OCI-LY3 (cell line): Measurements from ENCODE around the gene CD247.

Experiments used
- EZH2phosphoT487 ChIP-seq: fragments of 200-600 bp; shearing (Covaris generic); IDR thresholded peaks from 2 replicates; pipeline ENCODE4 v1.6.1; 2018; ENCODE audit warnings: antibody characterized with exemption, mixed run types, low read depth
- TF ChIP-seq, protein P1 (sequence below): fragments of 200-600, 300-600 bp; sonication (generic); IDR thresholded peaks from 2 replicates; pipeline ENCODE4 v1.5.1; 2014; ENCODE audit warnings: antibody characterized with exemption, low read length, low read depth

DNA sequence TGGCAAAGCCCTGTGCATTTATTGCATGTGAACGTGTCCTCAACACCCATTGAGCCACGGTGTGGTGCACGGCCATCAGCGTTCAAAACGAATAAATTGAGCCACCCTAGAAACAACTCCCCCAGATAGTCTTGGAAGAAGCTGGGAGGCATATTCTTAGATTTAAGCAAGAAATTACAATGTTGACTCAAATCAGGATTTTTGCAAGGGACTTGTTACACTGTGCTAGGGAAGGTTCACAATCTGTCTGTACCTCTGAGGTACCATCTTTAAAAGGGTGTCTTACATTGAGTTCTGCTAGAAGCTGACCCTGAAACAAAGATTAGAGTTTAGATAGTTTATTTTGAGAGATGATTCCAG lies 16.2 kb downstream of the CD247 start:
- TF ChIP-seq, protein P1, sequence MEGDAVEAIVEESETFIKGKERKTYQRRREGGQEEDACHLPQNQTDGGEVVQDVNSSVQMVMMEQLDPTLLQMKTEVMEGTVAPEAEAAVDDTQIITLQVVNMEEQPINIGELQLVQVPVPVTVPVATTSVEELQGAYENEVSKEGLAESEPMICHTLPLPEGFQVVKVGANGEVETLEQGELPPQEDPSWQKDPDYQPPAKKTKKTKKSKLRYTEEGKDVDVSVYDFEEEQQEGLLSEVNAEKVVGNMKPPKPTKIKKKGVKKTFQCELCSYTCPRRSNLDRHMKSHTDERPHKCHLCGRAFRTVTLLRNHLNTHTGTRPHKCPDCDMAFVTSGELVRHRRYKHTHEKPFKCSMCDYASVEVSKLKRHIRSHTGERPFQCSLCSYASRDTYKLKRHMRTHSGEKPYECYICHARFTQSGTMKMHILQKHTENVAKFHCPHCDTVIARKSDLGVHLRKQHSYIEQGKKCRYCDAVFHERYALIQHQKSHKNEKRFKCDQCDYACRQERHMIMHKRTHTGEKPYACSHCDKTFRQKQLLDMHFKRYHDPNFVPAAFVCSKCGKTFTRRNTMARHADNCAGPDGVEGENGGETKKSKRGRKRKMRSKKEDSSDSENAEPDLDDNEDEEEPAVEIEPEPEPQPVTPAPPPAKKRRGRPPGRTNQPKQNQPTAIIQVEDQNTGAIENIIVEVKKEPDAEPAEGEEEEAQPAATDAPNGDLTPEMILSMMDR, result peak; percentile 27; the same call in 1 of the 2 replicates
- TF ChIP-seq EZH2phosphoT487, result no peak
